HCT116 (cell line): ENCODE results near the gene ZNF423. TPM values are rescaled to one million over a fixed set of nuclear protein-coding genes. Genes with fewer than 3 reads are reported as not detected.

ENCODE experiments used
- ATAC-seq: fragments of 200-7000 bp; cut with Tn5 transposase; 2 replicates; pipeline ENCODE4 v1.9.1; 2020; ENCODE audit warnings: mild to moderate bottlenecking, moderate library complexity
- BruUV-seq: library from RNA; stranded (reverse); fragments of 400-500 nt; replicated peaks from 2 replicates; lab custom pipeline; 2021; lab: Mats Ljungman, UMichigan
- CTCF ChIA-PET: fragments of 300-600 bp; sonication (Branson Sonifier 250); formaldehyde crosslinking; loops from one replicate; lab custom pipeline; 2021; ENCODE audit warnings: antibody characterized with exemption; lab: Charles Lee
- POLR2A ChIA-PET: fragments of 300-600, 350-600 bp; sonication (Branson Sonifier 250); formaldehyde crosslinking; loops from one replicate; lab custom pipeline; 2021; ENCODE audit warnings: antibody characterized with exemption; lab: Charles Lee
- RAD21 ChIA-PET, 2 experiments: fragments of 300-600 bp; sonication (Branson Sonifier 250); formaldehyde crosslinking; loops; one replicate each; lab custom pipeline; 2023; ENCODE audit warnings: low total read pairs in 2 of 2; ENCODE audit not compliant: uncharacterized antibody in 2 of 2, unreplicated experiment in 2 of 2, low non-redundant PET in 1 of 2; lab: Charles Lee
- DNase-seq: peaks from one replicate; pipeline ENCODE4 v3.0.0-alpha.2; 2010; ENCODE audit warnings: low read depth, low spot score
- H2AFZ ChIP-seq: fragments of 200-600 bp; shearing (Covaris generic), sonication (generic); 2 replicates; pipeline ENCODE4 v1.6.1; 2017; ENCODE audit warnings: low read depth, mixed run types, mixed read lengths, antibody characterized with exemption, low read length; ENCODE audit not compliant: poor library complexity, severe bottlenecking
- H3K27ac ChIP-seq: 2 replicates; pipeline ENCODE4 v1.5.1; 2012; ENCODE audit warnings: low read depth, low read length
- H3K27me3 ChIP-seq: fragments of 200-600 bp; sonication (generic); 2 replicates; pipeline ENCODE4 v1.6.1; 2016; ENCODE audit warnings: mixed run types, low read length, mixed read lengths; ENCODE audit not compliant: insufficient read depth
- H3K36me3 ChIP-seq, 2 experiments: fragments of 200-500 bp in 1 of 2; fragments of 200-600 bp in 1 of 2; sonication (Bioruptor generic) in 1 of 2; sonication (generic) in 1 of 2; 2 replicates each; pipeline versions ENCODE4 v1.5.1 to v1.6.1; 2014 to 2016; ENCODE audit warnings: low read length in 2 of 2, inconsistent platforms in 1 of 2, mixed read lengths in 1 of 2, mixed run types in 1 of 2; ENCODE audit not compliant: insufficient read depth in 2 of 2, control insufficient read depth in 1 of 2
- H3K4me1 ChIP-seq, 2 experiments: fragments of 200-600 bp in 1 of 2; sonication (generic) in 1 of 2; 2 replicates each; pipeline versions ENCODE4 v1.5.1 to v1.6.1; 2012 to 2017; ENCODE audit warnings: low read length in 2 of 2, inconsistent platforms in 1 of 2, mild to moderate bottlenecking in 1 of 2, mixed read lengths in 1 of 2, mixed run types in 1 of 2, moderate library complexity in 1 of 2; ENCODE audit not compliant: insufficient read depth in 2 of 2, control insufficient read depth in 1 of 2
- H3K4me2 ChIP-seq: fragments of 200-600 bp; sonication (generic); 2 replicates; pipeline ENCODE4 v1.6.1; 2017; ENCODE audit warnings: mixed run types, low read length, mixed read lengths
- H3K4me3 ChIP-seq, 2 experiments: fragments of 200-600 bp in 1 of 2; sonication (generic) in 1 of 2; replicated peaks in 1 of 2; 2 replicates each; pipeline ENCODE4 v1.5.1; 2011 to 2016; ENCODE audit warnings: low read length in 2 of 2, control low read depth in 1 of 2, low read depth in 1 of 2, mild to moderate bottlenecking in 1 of 2, mixed read lengths in 1 of 2, mixed run types in 1 of 2
- H3K79me2 ChIP-seq: fragments of 200-600 bp; sonication (generic); 2 replicates; pipeline ENCODE4 v1.6.1; 2017; ENCODE audit warnings: mild to moderate bottlenecking, mixed run types, low read length, moderate library complexity, mixed read lengths; ENCODE audit not compliant: insufficient read depth
- H3K9ac ChIP-seq: fragments of 200-600 bp; sonication (generic); 2 replicates; pipeline ENCODE4 v1.6.1; 2016; ENCODE audit warnings: low read length, mixed read lengths
- H3K9me2 ChIP-seq: fragments of 200-600 bp; sonication (generic), shearing (Covaris generic); 2 replicates; pipeline ENCODE4 v1.6.1; 2017; ENCODE audit warnings: mixed run types, mild to moderate bottlenecking, moderate library complexity; ENCODE audit not compliant: insufficient read depth
- H3K9me3 ChIP-seq, 2 experiments: fragments of 200-500 bp in 1 of 2; fragments of 200-600 bp in 1 of 2; sonication (Bioruptor generic) in 1 of 2; sonication (generic) in 1 of 2; 2 replicates each; pipeline ENCODE4 v1.6.1; 2014 to 2017; ENCODE audit warnings: low read length in 2 of 2, mixed read lengths in 2 of 2, inconsistent platforms in 1 of 2, low read depth in 1 of 2, mild to moderate bottlenecking in 1 of 2, mixed run types in 1 of 2, moderate library complexity in 1 of 2; ENCODE audit not compliant: control insufficient read depth in 1 of 2, insufficient read depth in 1 of 2
- H4K20me1 ChIP-seq: fragments of 200-600 bp; sonication (generic), shearing (Covaris generic); 2 replicates; pipeline ENCODE4 v1.6.1; 2017; ENCODE audit warnings: mixed run types, mild to moderate bottlenecking, moderate library complexity; ENCODE audit not compliant: insufficient read depth
- CBX3 ChIP-seq: IDR thresholded peaks from 2 replicates; pipeline ENCODE4 v1.6.1; 2012; ENCODE audit warnings: low read depth
- CEBPB ChIP-seq: IDR thresholded peaks from 2 replicates; pipeline ENCODE4 v1.6.1; 2012; ENCODE audit warnings: low read depth
- EGR1 ChIP-seq: IDR thresholded peaks from 2 replicates; pipeline ENCODE4 v1.6.1; 2012; ENCODE audit warnings: low read depth
- ELF1 ChIP-seq: IDR thresholded peaks from 2 replicates; pipeline ENCODE4 v1.6.1; 2012; ENCODE audit warnings: low read depth, borderline replicate concordance
- EZH2 ChIP-seq: fragments of 200-600 bp; sonication (generic); IDR thresholded peaks from 2 replicates; pipeline ENCODE4 v1.6.1; 2017; ENCODE audit warnings: antibody characterized with exemption, mixed run types
- EZH2phosphoT487 ChIP-seq: fragments of 200-600 bp; IDR thresholded peaks from 2 replicates; pipeline ENCODE4 v1.6.1; 2018; ENCODE audit warnings: antibody characterized with exemption, borderline replicate concordance
- FOSL1 ChIP-seq: IDR thresholded peaks from 2 replicates; pipeline ENCODE4 v1.6.1; 2012; ENCODE audit warnings: low read depth
- MAX ChIP-seq: IDR thresholded peaks from 2 replicates; pipeline ENCODE4 v1.6.1; 2012
- POLR2A ChIP-seq: IDR thresholded peaks from 2 replicates; pipeline ENCODE4 v1.7.0; 2011; ENCODE audit warnings: borderline replicate concordance; ENCODE audit not compliant: insufficient read depth, insufficient read length; ENCODE audit errors: extremely low read depth
- POLR2AphosphoS5 ChIP-seq: IDR thresholded peaks from 2 replicates; pipeline ENCODE4 v1.6.1; 2011; ENCODE audit warnings: mild to moderate bottlenecking, low read depth, low read length, moderate library complexity
- RAD21 ChIP-seq: IDR thresholded peaks from 2 replicates; pipeline ENCODE4 v1.6.1; 2012; ENCODE audit warnings: low read depth, mild to moderate bottlenecking
- SIN3A ChIP-seq: IDR thresholded peaks from 2 replicates; pipeline ENCODE4 v1.6.1; 2012; ENCODE audit warnings: low read depth
- SP1 ChIP-seq: IDR thresholded peaks from 2 replicates; pipeline ENCODE4 v1.6.1; 2012; ENCODE audit warnings: low read depth
- TCF7L2 ChIP-seq: IDR thresholded peaks from 2 replicates; pipeline ENCODE4 v1.7.0; 2011; ENCODE audit warnings: borderline replicate concordance, inconsistent platforms; ENCODE audit not compliant: insufficient read depth, insufficient read length; ENCODE audit errors: extremely low read depth
- YY1 ChIP-seq: IDR thresholded peaks from 2 replicates; pipeline ENCODE4 v1.6.1; 2011; ENCODE audit warnings: low read length, low read depth, moderate library complexity, mild to moderate bottlenecking; ENCODE audit not compliant: insufficient replicate concordance; ENCODE audit errors: extremely low read depth
- ZBTB33 ChIP-seq: IDR thresholded peaks from 2 replicates; pipeline ENCODE4 v1.6.1; 2011; ENCODE audit warnings: mild to moderate bottlenecking, low read length, moderate library complexity; ENCODE audit not compliant: insufficient replicate concordance; ENCODE audit errors: extremely low read depth
- ZFX ChIP-seq: fragments of 450-650 bp; IDR thresholded peaks from 2 replicates; pipeline ENCODE4 v1.6.1; 2017
- ZNF274 ChIP-seq: fragments of 200-500 bp; sonication (Bioruptor generic); IDR thresholded peaks from 2 replicates; pipeline ENCODE4 v1.6.1; 2014; ENCODE audit warnings: mild to moderate bottlenecking, low read depth, low read length, inconsistent platforms
- intact Hi-C: fragments of 100-400 bp; cut with micrococcal nuclease; formaldehyde crosslinking; loops from 2 replicates; pipeline ENCODE4 v1.10.0; 2022
- total RNA-seq: library from RNA; stranded (reverse); gene quantifications from one replicate; pipeline ENCODE4 v1.2.1, GENCODE V29; 2021; ENCODE audit not compliant: unreplicated experiment
- TF ChIP-seq, protein P1 (sequence below): IDR thresholded peaks from 2 replicates; pipeline ENCODE4 v1.6.1; 2012

Gene ZNF423
- total RNA-seq, 1 experiment from 2014 or later, result 0.22 TPM

GRCh38 chr16:49550140-49550539 is 305.8 kb downstream of the ZNF423 start:
- Histone ChIP-seq H3K4me3 (no peak overlapping the region), H3K9me3 (no peaks in the 10 kb centered on the region), H3K9ac (no peak overlapping the region), H3K36me3 (no peaks in the 10 kb centered on the region), H3K9me2 (no peaks in the 10 kb centered on the region), H2AFZ (no peak overlapping the region), H3K27me3 (peaks cover 43% of the 10 kb centered on the region), H3K4me1 (no peaks in the 10 kb centered on the region), H3K4me2 (no peak overlapping the region), H3K79me2 (no peaks in the 10 kb centered on the region), H4K20me1 (no peaks in the 10 kb centered on the region), H3K27ac (no peak overlapping the region)
- POLR2A ChIA-PET, result no interaction called here
- CTCF ChIA-PET, result interaction anchor here (1.0 kb wide), 1 partner anchor 43 kb away, joined by 3 read pairs; no protein-coding TSS in a partner anchor
- BruUV-seq, result no TSS peak
- intact Hi-C loops, result loop anchor here (10.0 kb wide), 1 partner anchor 155 kb away; no protein-coding TSS in a partner anchor
- TF ChIP-seq CEBPB (no peak), EZH2 (no peak), SIN3A (no peak), ELF1 (no peak), ZNF274 (no peak), POLR2AphosphoS5 (no peak), SP1 (no peak), ZFX (no peak), EZH2phosphoT487 (no peak), YY1 (no peak), MAX (no peak), EGR1 (no peak), RAD21 (no peak), FOSL1 (no peak), TCF7L2 (no peak), ZBTB33 (no peak), CBX3 (no peak), POLR2A (no peak)
- TF ChIP-seq, protein P1, sequence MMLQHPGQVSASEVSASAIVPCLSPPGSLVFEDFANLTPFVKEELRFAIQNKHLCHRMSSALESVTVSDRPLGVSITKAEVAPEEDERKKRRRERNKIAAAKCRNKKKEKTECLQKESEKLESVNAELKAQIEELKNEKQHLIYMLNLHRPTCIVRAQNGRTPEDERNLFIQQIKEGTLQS, result no peak
- no peak for DNase-seq
- RAD21 ChIA-PET, result no interaction called here
- ATAC-seq, result no peak
